Stimulated activated CD4-positive, alpha-beta T cell treated with anti-CD3 and anti-CD28 coated beads, Interleukin-2, amount 100 ng/mL, for 24 hours (primary cell): ENCODE measurements around the gene MAST2.

Experiments used
- DNase-seq, 2 donors: peaks; one replicate each; pipeline ENCODE4 v3.0.0-alpha.2; 2020

MAST2 gene

GRCh38 chr1:45995298-45995697 lies 191.9 kb downstream of the MAST2 start:
- DNase-seq: no peak

GRCh38 chr1:45998020-45998617 lies 194.7 kb downstream of the MAST2 start:
- DNase-seq: no peak

DNA sequence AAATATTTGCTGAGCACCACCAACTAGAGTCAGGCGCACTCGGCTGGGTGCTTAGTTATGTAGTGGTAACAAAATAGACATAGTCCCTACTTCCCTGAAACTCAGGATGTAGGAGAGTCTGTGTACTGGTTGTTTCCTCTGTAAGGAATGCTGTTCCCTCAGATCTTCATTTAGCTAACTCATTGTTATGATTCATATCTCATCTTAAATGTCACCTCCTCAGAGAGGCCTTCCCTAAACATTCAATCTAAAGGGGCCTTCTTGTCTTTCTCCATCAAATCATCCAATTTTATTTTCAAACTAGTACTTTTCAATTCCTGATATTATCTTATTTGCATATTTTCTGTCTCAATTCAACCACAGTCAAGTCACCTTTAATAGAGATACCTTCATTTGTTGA lies 196.1 kb downstream of the MAST2 start:
- DNase-seq: no peak

DNA sequence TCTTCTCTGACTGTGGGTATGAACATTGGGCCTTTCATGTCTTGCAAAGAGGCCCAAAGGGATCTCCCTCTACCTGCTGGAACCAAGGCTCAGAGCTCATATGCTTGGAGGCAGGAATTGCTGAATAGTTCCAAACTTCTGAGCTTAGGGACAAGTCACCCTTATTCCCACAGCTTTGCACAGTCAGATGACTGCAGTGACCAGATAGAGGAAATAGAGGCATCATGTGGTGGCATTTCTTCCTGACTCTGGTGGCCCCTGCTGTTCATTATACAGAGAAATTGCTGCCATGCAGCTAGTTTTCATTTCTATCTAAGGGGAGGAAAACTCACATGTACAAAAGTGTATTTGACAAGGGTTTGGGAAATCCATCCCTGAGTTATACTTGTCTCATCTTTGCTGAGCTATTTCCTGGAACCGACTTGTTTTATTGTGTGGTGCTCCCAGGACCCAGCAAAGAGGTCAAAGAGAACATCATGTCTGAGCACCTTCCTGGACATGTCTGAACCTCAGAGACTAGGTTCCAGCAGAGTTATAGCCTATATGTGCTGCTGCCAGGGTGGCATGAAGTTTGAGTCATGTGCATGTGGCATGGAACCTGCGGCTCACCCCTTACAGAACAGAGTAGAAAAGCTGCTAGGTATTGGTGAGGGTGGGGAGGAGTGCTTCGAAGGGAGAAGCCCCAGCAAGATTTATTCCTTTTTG lies 197.8 kb downstream of the MAST2 start:
- no peak for DNase-seq

DNA sequence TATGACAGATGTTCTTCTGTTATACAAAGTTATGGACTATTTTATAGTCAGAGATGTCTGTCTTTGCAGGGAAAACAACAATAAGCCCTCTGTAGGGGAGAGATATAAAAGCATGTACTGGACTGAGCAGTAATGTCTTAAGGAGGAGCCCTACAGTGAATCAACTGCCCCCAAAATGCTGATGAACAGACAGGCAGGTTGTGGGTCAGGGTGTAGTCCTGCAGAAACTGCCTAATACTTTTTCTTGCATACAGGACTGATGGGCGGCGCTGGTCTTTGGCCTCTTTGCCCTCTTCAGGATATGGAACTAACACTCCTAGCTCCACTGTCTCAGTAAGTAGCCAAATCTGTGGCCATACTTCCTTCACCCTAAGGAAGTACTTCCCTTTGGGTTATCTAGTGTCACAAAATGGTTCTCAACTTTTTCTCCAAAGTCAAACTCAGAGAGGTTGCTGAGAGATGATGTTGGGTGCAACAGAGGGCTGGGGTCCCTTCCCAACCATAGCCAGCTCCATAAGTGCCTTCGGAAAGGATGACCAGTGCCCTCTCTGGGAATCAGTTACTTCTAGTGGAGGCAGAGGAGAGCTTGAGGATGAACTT lies 199.2 kb downstream of the MAST2 start:
- no peak for DNase-seq

DNA sequence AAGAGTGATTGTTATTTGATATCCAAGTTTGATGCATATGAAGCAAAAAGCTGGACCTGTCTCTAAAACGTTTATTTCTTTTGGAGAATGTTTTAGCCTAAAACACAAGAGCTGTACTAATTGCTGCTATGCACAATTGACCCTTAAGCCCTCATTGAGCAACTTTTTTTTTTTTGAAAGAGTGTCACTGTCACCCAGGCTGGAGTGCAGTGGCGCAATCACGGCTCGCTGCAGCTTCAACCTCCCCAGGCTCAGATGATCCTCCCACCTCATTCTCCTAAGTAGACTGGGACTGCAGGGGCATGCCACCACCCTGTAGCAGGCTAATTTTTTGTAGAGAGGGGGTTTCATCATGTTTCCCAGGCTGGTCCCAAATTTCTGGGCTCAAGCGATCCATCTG lies 199.9 kb downstream of the MAST2 start:
- DNase-seq: no peak

- DNase-seq: no peak
Measured at GRCh38 chr1:46004492-46004891, 201.1 kb downstream of the MAST2 start.

DNA sequence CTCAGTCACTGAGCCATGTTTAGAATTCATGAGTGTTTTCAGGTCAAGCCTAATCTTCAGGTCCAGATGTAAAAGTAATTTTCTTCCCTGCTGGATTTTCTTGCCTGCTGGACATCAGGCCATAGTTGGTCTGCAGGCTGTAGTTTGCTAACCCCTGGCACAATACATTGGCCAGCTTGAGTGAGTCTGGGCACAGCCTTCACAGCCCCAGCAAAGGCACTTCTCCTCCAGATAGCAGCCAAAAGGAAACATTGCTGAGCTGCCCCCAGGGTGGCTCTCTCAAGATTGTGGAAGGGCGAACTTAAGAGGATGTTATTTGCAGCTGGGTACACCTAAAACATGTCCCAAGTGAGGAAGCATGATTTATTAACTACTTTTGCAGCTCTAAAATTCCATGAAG lies 202.2 kb downstream of the MAST2 start:
- no peak for DNase-seq

DNA sequence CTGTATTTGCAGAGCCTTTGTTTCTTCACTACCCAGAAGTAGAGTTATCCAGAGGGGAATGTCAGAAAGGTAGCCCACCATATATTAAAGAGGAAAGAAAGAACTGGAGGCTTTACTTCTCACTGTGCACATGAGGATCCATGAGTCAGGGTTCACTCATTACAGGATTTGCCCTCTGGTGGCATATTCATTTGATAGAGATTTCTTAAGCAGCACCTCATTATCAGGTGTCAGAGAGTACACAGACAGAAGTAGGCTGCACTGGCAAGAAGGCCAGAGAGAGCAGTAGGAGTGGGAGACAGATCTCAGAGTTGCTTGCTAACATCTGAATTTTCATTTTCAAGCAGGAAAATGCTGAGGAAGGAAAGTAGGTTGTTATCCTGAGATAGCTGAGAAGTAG lies 205.2 kb downstream of the MAST2 start:
- DNase-seq: no peak

- DNase-seq: no peak
Measured at GRCh38 chr1:46010611-46011010, 207.2 kb downstream of the MAST2 start.

DNA sequence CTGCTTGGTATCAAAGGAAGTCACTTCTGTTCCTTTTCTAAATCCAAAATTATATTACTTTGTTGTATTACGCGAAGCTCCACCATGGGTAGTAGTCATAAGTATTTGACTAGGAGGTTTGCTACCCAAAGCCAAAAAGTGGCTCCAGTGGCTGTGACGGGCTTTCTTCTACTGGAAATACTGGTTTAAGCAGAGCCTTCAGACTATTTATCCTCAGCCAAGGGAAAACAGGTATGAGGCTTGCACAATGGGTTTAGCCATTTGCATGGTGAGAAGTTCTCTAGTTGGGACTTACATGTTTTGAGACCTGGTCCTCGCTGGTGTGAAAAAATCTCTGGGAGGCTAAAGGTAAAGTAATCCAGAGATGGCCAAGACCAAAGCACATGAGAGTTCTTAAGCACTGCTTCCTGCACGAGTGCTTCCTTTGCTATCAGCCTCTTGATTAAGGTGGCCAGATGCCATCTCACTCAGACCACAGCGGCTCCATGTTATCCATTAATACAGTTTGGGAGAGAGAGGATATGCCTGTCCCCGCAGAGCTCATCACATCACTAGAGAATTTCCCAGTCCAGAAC lies 207.8 kb downstream of the MAST2 start:
- DNase-seq: no peak

DNA sequence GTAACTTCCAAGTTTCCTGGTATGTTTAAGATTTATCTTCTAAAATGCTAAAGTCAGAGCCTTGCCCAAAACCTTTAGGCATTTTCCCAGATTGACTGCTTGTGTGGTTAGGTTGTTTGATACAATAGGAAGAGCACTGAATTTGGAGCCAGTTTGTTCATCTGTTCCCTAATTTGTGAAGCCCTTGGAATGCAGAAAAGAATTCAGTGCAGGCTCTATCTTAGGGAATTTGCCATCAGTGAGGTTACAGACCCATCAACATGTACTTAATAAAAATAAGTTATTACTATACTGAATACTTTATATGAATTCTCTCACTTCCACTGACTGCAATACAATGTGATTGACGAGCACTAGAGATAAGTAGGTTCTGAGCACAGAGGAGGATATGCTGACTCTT lies 208.8 kb downstream of the MAST2 start:
- no peak for DNase-seq

DNA sequence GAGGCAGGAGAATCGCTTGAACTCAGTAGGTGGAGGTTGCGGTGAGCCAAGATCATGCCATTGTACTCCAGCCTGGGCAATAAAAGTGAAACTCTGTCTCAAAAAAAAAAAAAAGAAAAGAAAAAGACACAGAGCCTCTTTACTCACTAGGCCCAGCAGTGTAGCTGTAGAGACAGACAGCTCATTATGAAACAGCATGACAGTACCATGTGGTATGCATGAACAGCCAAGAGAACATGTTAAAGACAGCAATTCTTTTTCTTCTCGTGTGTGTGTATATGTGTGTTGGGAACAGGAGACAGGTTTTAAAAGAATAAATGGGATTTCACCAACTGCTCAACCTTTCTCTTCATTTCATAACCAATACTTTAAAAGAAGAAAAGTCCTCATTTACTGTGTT lies 210.2 kb downstream of the MAST2 start:
- no peak for DNase-seq

DNA sequence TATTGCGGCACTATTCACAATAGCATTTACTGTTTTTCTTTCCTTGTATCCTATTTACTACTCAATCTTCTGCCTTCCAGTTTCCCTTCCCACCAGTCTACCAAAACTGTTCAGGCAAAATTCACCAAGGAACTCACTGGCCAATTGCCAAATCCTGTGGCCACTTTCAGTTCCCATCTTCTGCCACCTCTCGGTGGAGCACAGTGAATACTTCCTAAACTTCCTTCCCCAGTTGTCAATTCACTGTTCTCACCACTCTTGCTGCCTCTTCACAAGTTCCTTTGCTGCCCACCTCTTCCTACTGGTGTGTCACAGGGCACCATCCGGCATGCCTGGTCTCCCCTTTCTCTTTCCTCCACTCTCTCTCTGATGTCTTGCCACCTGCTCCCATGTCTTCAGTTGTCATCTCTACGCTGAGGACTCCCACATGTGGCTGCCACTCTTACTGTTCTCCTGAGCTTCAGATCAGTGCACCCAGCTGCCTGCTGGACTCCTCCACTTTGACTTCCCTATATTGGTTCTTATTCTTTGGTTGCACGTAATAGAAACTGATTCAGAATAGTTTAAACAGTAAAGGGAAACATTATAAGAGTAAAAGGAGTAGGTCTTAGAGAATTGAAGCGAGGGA lies 214.6 kb downstream of the MAST2 start:
- no peak for DNase-seq

GRCh38 chr1:46019348-46019747 lies 215.9 kb downstream of the MAST2 start:
- no peak for DNase-seq

GRCh38 chr1:46020010-46020409 lies 216.6 kb downstream of the MAST2 start:
- no peak for DNase-seq

GRCh38 chr1:46021046-46021996 lies 217.9 kb downstream of the MAST2 start:
- no peak for DNase-seq

GRCh38 chr1:46026531-46026930 lies 223.1 kb downstream of the MAST2 start:
- no peak for DNase-seq

- DNase-seq: no peak
Measured at GRCh38 chr1:46027788-46028573, 224.6 kb downstream of the MAST2 start.

- no peak for DNase-seq
Measured at GRCh38 chr1:46030074-46030870, 226.9 kb downstream of the MAST2 start.
